Stimulated activated CD8-positive, alpha-beta memory T cell treated with anti-CD3 and anti-CD28 coated beads, Interleukin-15, amount 100 ng/mL, for 1 hour (primary cell): Measurements from ENCODE around the gene SLC44A1.

Experiments
- DNase-seq: peaks from one replicate; pipeline ENCODE4 v3.0.0-alpha.2; 2020; ENCODE audit warnings: low read depth

Gene SLC44A1

GRCh38 chr9:105244003-105244733 lies at the start of gene SLC44A1:
TSS of gene SLC44A1 (plus strand) at chr9:105244651. CDS start at chr9:105244869, 218 bp downstream.
- peak; percentile 78 for DNase-seq

GRCh38 chr9:105195259-105195658 lies 49.2 kb upstream of the SLC44A1 start:
- DNase-seq: no peak

GRCh38 chr9:105198023-105198422 lies 46.4 kb upstream of the SLC44A1 start:
- DNase-seq: no peak

- no peak for DNase-seq
Measured at GRCh38 chr9:105198865-105199264, 45.6 kb upstream of the SLC44A1 start.

- DNase-seq: no peak
Measured at GRCh38 chr9:105204416-105204815, 40.0 kb upstream of the SLC44A1 start.

GRCh38 chr9:105205787-105206495 lies 38.5 kb upstream of the SLC44A1 start:
- DNase-seq: no peak

GRCh38 chr9:105206496-105206820 lies 38.0 kb upstream of the SLC44A1 start:
- DNase-seq: no peak

- DNase-seq: no peak
Measured at GRCh38 chr9:105206821-105207699, 37.4 kb upstream of the SLC44A1 start.

- no peak for DNase-seq
Measured at GRCh38 chr9:105216440-105217178, 27.8 kb upstream of the SLC44A1 start.

GRCh38 chr9:105218673-105219072 lies 25.8 kb upstream of the SLC44A1 start:
- DNase-seq: no peak

- DNase-seq: no peak
Measured at GRCh38 chr9:105219291-105219805, 25.1 kb upstream of the SLC44A1 start.

GRCh38 chr9:105220451-105220850 lies 24.0 kb upstream of the SLC44A1 start:
- no peak for DNase-seq

- no peak for DNase-seq
Measured at GRCh38 chr9:105223544-105224140, 20.8 kb upstream of the SLC44A1 start.

- DNase-seq: no peak
Measured at GRCh38 chr9:105226055-105226454, 18.4 kb upstream of the SLC44A1 start.

GRCh38 chr9:105232207-105232606 lies 12.2 kb upstream of the SLC44A1 start:
- DNase-seq: no peak

GRCh38 chr9:105233873-105234272 lies 10.6 kb upstream of the SLC44A1 start:
- no peak for DNase-seq

- DNase-seq: no peak
Measured at GRCh38 chr9:105236261-105236660, 8.2 kb upstream of the SLC44A1 start.

GRCh38 chr9:105237246-105237645 lies 7.2 kb upstream of the SLC44A1 start:
- no peak for DNase-seq

- DNase-seq: no peak
Measured at GRCh38 chr9:105238302-105238701, 6.1 kb upstream of the SLC44A1 start.

- no peak for DNase-seq
Measured at GRCh38 chr9:105241356-105242043, 3.0 kb upstream of the SLC44A1 start.

GRCh38 chr9:105242062-105242461 lies 2.4 kb upstream of the SLC44A1 start:
- DNase-seq: no peak
